ENCODE measurements around the gene ARHGAP15.

ARHGAP15 gene

GRCh38 chr2:143635302-143635701, 506.1 kb downstream of the ARHGAP15 start:
- DNase-seq, result no peak

DNA sequence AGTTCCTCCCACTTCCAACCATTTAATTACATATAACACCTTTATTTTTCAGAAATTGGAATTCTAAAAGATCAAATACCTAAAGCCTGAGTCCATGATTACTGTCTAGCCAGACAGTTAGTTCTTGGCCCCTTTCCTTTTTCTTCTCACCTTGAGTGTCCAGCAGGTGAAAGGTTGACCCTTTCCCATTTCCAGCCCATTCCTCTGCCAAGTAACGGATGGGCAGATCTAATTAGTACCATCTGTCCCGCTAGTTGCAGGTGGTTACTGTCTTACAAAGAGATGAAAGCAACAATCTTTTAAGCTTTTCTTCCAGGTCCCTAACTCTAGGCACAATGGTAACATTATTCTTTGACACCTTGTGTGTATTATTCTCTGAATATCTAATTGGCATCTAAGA, 506.7 kb downstream of the ARHGAP15 start:
- DNase-seq, result no peak

DNA sequence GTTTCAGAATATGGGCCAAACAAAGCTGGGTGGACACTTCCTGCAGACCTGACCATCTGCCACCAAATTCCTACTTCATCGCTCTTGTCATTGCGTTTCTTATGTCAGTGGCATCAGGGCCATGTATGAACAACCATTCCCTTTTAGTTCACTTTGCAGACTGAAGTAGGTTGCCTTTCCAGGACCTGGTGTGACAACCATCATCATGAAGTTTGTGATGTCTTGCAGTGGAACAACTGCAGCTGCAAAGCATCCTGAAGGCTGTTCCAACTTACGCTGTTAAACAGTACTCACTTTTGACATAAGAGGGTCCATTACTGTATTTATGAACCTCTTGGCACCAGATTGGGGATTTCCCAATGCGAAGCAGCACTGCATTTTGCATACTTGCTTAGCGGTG, 511.6 kb downstream of the ARHGAP15 start:
- peak; percentile 29 for DNase-seq

- DNase-seq, result no peak
Measured at GRCh38 chr2:143645921-143646645, 516.9 kb downstream of the ARHGAP15 start.

- no peak for DNase-seq
Measured at GRCh38 chr2:143649226-143649740, 520.1 kb downstream of the ARHGAP15 start.

GRCh38 chr2:143652692-143653091, 523.5 kb downstream of the ARHGAP15 start:
- no peak for DNase-seq

- no peak for DNase-seq
Measured at GRCh38 chr2:143668234-143668633, 539.0 kb downstream of the ARHGAP15 start.

DNA sequence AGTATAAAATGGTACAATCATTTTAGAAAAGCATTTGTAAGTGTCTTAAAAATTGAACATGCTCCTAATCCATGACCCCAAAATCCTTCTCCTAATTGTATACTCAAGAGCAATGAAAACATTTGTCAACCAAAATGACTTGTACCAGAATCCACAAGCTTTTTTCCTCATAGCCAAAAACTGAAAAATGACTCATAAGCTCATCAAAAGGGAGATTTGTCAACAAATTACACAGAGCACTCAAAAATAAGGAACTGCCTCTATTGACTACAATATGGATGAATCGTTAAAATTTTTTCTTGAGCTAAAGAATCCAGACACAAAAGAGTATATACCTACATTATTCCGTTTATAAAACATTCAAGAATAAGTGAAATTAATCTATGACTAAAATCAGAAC, 544.8 kb downstream of the ARHGAP15 start:
- DNase-seq, result no peak

DNA sequence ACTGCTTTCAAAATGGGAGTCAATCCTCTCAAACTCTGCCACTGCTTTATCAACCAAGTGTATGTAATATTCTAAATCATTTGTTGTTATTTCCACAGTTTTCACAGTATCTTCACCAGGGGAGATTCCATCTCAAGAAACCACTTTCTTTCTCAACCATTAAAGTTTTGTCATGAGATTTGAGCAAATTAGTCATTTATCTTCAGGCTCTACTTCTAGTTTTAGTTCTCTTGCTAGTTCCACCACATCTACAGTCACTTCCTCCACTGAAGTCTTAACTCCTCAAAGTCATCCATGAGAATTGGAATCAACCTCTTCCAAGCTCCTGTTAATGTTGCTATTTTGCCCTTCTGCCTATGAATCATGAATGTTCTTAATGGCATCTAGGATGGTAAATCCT, 545.8 kb downstream of the ARHGAP15 start:
- no peak for DNase-seq

GRCh38 chr2:143679617-143680016, 550.4 kb downstream of the ARHGAP15 start:
- no peak for DNase-seq

GRCh38 chr2:143680885-143681405, 551.7 kb downstream of the ARHGAP15 start:
- no peak for DNase-seq

GRCh38 chr2:143682436-143683055, 553.3 kb downstream of the ARHGAP15 start:
- peak; percentile 10 for DNase-seq

DNA sequence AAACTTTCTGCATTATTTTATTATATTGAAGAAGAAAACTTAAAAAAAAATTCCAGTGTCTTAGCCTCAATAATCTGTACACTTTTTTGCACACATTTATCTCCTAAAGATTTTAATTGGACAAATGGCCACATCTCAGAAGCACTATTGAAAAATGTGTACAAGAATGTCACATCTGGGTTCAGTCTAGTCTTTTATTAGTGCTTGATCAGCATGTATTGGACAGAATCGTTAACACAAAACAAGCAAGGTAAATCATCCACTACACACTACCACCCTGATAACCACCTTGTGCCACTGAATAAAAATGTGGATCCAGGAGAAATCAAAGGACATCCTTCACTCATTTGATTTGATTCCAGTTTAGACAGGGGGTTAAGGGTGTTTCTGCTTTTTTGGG, 554.8 kb downstream of the ARHGAP15 start:
- peak; percentile 37 for DNase-seq

DNA sequence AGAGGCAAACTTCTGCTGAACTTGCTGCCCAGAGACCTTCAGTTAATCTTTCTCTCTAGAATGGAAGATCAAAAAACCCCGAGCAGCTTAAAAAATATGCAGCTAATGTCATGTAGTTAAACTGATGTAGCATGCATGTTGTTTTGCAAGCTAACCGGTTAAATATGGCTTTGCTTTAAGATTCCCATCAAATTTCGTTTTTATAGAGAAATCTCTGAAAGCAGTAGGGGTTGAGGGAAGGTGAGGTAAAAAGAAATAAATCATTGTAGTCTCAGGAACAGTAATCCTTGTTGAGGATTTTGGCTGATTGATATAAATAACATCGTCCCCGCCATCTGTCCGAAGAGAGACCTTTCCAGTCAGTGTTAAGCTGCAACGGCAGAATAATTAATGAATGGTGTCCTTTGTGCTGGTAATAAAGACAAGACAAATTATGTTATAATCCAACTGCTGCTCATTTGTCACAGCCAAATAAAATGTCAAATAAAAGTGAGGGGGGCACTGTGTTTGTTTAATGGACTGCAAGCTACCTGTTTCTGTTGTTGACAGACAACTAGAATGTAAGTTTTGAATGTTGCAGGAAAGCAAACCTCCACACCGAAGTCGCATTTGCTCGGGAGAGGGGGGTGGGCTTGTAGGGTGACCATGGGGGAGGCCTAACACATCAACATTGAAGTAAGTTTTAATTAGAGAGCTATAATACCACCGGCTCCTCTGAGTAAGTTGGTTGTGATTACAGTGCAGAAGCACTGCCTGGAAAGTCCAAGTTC, 555.5 kb downstream of the ARHGAP15 start:
- DNase-seq, result peak; percentile 52

DNA sequence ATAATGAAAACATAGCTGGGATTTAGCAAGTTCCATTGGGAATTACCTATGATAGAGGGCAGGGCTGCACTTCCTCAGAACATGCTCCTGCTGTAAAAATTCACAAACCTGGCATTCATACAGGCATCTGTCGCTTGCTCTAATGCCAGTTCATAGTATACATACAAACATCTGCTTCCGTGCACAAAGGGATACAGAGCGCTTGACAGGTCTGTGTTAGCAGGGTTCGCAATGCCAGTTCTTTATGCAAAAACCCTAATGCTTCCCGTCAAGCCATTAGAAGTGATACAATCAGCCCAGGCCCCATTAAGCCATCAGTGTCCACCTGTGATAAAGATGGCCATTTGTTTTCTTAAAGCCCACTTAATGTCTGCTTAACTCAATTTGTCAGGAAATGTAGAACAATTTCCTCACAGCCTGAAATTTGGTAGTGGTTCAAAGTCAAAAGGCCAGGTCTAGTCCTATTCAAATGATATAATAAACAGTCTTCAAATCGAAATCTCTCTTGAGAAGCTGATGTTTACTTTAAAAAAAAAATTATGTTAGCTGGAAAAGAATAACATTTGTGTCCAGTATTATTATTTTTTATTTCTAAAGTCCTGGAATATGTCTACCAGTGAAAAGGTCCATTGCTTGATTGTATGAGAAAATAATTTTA, 556.3 kb downstream of the ARHGAP15 start:
- DNase-seq, result peak; percentile 38

DNA sequence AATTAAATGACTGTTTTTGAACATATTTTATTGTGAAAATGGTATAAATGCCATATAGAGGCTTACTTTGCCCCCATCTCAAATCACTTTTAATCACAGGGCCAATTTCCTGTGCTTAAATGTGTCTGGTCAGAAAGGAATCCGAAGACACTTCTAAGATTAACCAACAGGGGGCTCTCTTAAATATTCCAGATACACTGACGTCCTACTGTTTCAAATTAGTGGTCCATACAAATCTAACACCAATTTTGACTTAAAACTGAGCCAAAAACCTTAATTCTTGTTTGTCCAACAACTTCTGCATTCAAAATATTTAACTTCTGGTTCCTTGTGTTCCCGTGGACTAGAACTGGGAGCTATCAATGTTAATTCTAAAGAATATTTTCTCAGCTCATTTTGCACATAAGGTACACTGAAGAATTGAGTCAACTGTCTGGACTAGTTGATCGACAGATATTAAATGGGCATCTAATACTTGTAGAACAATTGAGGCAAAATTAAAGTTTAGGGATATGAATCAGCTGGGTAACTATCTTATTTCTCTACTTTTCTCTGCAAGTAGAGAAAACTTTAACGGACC, 557.5 kb downstream of the ARHGAP15 start:
- no peak for DNase-seq

- DNase-seq, result no peak
Measured at GRCh38 chr2:143688248-143688647, 559.0 kb downstream of the ARHGAP15 start.

DNA sequence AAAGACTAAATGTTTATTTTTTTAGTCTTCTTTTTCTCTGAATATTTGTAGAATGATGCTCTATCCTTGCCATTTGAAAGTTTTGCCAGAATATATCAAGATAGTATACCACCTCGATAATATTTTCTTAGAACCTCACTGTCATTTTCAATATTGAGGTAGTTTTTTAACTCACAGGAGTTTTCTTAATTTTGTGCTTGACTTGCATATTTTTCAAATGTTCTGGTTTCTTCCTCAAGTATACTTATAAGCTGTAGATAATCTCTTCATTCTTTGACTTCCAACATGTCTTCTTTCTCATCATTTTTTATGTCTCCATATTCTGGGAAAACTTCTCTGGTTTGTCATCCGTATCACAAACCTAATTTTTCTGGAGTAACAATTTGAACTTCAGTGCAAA, 559.6 kb downstream of the ARHGAP15 start:
- DNase-seq, result no peak

- no peak for DNase-seq
Measured at GRCh38 chr2:143689541-143689940, 560.3 kb downstream of the ARHGAP15 start.

DNA sequence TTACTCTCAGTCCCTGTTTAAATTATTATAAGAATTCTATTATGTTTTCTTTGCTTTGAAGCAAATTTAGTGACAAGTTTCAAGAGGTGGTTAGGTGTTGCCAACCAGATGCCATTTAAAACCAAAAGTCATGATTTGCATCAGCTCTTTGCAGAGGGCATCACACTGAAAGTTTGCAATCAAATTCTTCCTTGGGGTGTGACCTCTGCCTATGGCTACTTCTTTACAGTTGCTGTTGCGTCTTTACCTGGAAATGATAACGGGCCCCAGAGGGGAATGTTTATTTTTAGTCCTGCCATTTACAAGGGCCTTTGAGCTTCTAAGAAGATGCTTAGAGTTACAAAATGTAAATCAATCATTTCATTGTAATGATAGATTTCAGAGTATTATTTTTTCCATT, 561.0 kb downstream of the ARHGAP15 start:
- DNase-seq, result no peak

- no peak for DNase-seq
Measured at GRCh38 chr2:143691121-143691520, 561.9 kb downstream of the ARHGAP15 start.

DNA sequence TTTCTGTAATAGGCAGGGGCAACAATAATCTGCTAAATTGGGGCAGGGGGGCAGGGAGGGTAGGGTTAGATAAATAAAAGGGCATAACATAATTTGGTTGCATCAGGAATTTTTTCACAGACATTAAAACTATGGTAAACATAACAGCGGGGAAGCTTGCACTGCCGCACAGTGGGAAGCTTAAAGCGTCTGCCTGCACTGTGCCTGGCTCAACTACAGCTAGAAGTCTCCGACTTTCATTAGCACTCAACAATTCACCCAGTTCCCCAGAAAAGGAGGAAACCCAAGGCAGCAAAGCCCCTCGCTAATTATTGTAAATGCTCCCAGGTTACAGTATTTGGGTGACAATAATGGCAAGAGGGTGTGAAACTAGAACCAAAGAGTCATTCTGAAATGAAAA, 562.9 kb downstream of the ARHGAP15 start:
- no peak for DNase-seq

Measured in right kidney (tissue), 1 donor.